Measurements from ENCODE around the gene TWSG1.
"Not testable (repeated sequence)": the region's sequence is repeated elsewhere in the genome, so short reads cannot be mapped to it uniquely, and the experiment has no call there.

The TWSG1 gene

GRCh38 chr18:9333441-9334328 lies 888 bp upstream of the TWSG1 start:
- DNase-seq (ENCODE audit: extremely low spot score, insufficient read length, low read depth) (no peak), FAIRE-seq (no peak)

- FAIRE-seq (peak; percentile 65), DNase-seq (ENCODE audit: extremely low spot score, insufficient read length, low read depth) (no peak)
Observed at GRCh38 chr18:9334973-9335696, 562 bp downstream of the TWSG1 start.

GRCh38 chr18:9335697-9336045 lies 1.1 kb downstream of the TWSG1 start:
- DNase-seq (ENCODE audit: extremely low spot score, insufficient read length, low read depth) (no peak), FAIRE-seq (no peak)

DNA sequence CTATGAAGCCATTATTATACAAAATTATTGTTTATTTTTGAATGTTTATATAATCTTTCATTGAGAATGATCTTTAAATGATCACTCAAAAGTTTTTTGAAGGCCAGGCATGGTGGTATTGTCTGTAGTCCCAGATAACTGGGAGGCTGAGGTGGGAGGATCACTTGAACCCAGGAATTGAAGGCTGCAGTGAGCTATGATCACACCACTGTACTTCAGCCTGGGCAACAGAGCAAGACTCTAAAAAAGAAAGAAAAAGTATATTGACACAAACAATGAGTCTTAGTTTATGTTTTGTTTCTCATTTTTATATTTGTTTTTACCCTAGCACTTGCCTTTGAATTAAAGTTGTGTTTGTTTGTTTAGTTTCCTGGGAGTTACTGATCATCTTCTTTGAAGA lies 2.3 kb downstream of the TWSG1 start:
- DNase-seq (ENCODE audit: extremely low spot score, insufficient read length, low read depth) = no peak
- no peak for FAIRE-seq

DNA sequence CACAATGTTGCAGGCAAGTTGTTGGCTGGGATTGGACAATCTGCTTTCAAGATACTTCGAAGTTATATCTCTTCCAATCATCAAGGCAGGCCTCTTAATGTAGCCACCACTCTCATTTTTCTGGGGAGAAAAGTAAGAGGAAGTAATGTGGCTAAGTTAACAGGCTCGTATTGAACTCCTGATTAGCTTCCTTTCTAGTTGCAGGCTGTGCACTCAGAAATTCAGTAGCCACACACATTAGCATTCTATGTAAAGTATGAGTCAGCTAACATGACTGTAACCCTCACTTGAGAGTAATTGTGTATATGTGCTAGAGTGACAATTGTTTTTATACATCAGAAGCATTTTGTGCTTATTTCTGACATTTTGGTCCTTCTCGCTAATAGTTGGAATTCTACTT lies 3.3 kb downstream of the TWSG1 start:
- FAIRE-seq (peak; percentile 24), DNase-seq (ENCODE audit: extremely low spot score, insufficient read length, low read depth) (no peak)

GRCh38 chr18:9340472-9340871 lies 5.9 kb downstream of the TWSG1 start:
- DNase-seq (ENCODE audit: extremely low spot score, insufficient read length, low read depth) (no peak), FAIRE-seq (no peak)

GRCh38 chr18:9343577-9343976 lies 9.0 kb downstream of the TWSG1 start:
- FAIRE-seq (no peak), DNase-seq (ENCODE audit: extremely low spot score, insufficient read length, low read depth) (no peak)

GRCh38 chr18:9346775-9347174 lies 12.2 kb downstream of the TWSG1 start:
- FAIRE-seq (no peak), DNase-seq (ENCODE audit: extremely low spot score, insufficient read length, low read depth) (no peak)

- peak; percentile 51 for FAIRE-seq
Observed at GRCh38 chr18:9348079-9348671, 13.6 kb downstream of the TWSG1 start.

DNA sequence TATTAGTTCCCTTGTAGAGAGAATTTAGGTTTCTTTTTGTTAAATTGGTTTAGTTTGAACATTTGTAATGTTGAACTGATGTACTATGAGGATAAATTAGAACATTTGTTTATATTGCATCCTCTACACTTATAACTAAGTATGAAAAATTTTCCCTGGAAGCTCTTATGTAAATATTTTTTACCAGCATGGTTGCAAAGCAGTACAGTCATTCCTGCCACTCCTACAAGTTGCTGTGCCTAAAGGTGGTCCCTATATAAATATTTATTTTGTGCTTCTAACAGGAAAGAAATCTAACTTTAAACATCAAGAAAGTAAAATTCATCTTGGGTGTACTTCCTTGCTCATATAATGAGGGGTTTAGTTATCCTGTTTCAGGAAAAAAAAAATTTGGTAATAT lies 14.2 kb downstream of the TWSG1 start:
- FAIRE-seq = no peak
- DNase-seq (ENCODE audit: extremely low spot score, insufficient read length, low read depth) = no peak

More at GRCh38 chr18:9348079-9348671, 13.6 kb downstream of the TWSG1 start:
- no peak for DNase-seq (ENCODE audit: extremely low spot score, insufficient read length, low read depth)

DNA sequence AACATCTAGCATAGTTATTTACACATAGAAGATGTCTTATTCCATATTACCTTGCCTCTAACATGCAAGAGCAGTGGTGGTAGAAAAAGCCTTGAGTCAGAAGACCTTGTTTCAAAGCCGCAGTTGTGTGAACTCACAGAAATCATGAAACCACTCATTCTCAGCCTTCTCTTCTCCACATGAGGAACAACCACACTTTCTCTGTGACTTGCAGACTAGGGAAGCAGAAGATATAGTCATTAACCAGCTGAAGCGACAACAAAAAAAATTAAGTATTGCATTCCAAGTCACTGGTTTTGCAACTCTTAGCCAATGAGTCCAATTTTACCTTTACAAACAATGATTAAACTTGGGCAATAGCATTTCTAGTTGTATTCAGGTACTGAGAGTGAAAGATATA lies 19.0 kb downstream of the TWSG1 start:
- no peak for DNase-seq (ENCODE audit: extremely low spot score, insufficient read length, low read depth)
- FAIRE-seq = peak; percentile 82

- DNase-seq (ENCODE audit: extremely low spot score, insufficient read length, low read depth) (no peak), FAIRE-seq (peak; percentile 53)
Observed at GRCh38 chr18:9354256-9354655, 19.7 kb downstream of the TWSG1 start.

GRCh38 chr18:9356976-9357375 lies 22.4 kb downstream of the TWSG1 start:
- no peak for DNase-seq (ENCODE audit: extremely low spot score, insufficient read length, low read depth)
- FAIRE-seq = no peak

DNA sequence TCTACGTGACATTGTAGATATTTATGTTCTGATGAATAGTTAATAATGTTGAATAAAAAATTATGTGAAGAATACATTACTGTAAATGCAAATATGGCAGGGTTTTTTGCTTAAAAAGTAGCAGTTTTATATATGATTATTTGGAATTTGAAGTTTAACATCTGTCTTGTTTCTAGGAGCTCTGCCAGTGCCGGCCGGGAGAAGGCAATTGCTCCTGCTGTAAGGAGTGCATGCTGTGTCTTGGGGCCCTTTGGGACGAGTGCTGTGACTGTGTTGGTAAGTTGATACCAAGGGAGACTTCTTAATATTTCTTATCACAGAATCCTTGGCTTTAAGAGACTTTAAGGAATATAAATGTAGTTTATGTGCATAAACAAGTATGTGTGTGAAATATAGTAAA lies 25.2 kb downstream of the TWSG1 start:
- DNase-seq (ENCODE audit: extremely low spot score, insufficient read length, low read depth) (no peak), FAIRE-seq (no peak)

DNA sequence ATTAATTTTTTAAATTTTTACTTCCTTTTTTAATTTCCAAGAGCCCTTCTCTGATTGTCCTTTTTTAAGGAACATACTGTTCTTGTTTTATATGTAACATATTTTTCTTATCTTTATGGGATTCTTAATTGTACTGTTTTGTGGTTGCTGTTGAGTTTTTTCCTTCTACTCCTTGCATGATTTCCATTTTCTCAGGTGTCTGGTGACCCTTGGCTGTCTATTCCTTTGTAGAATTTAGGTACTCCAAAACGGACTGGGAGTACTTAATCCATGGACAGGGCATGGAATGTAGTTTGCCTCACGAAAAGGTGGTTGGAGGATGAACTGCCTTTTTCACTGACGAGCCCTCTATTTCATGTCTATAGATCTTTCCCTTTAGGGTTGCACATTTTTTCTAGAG lies 26.6 kb downstream of the TWSG1 start:
- no peak for DNase-seq (ENCODE audit: extremely low spot score, insufficient read length, low read depth)
- no peak for FAIRE-seq

DNA sequence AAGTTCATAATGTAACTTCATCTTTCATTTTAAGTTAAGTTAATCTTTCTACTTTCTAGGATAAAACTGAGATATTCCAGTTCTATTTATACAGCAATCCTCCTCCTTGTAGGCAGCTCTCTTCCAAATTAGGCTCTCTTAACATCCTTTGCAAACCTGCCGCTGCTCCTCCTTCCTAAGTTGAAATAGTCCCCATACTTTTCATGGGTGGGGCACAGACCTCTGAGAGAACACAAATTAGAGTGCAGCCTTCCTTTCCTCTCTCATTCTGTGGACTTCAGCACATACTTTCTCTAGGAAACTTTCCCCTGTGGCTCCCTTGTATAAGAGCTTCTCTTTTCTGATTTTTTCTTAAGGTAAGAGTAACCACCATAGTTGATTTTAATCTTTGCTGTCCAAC lies 28.3 kb downstream of the TWSG1 start:
- FAIRE-seq (no peak), DNase-seq (ENCODE audit: extremely low spot score, insufficient read length, low read depth) (no peak)

GRCh38 chr18:9364242-9364641 lies 29.7 kb downstream of the TWSG1 start:
- no peak for DNase-seq (ENCODE audit: extremely low spot score, insufficient read length, low read depth)
- no peak for FAIRE-seq

DNA sequence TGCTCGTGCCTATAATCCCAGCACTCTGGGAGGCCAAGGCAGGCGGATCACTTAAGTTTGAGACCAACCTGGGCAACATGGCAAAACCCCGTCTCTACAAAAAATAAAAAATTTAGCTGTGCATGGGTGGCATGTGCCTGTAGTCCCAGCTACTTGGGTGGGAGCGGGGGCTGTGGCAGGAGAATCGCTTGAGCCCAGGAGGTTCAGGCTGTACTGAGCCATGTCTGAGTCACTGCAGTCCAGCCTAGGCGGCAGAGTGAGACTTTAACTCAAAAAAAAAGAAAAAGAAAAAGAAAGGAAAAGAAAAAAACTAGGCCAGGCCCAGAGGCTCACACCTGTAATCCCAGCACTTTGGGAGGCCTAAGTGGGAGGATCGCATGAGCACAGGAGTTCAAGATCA lies 30.8 kb downstream of the TWSG1 start:
- DNase-seq (ENCODE audit: extremely low spot score, insufficient read length, low read depth) (no peak), FAIRE-seq (no peak)

DNA sequence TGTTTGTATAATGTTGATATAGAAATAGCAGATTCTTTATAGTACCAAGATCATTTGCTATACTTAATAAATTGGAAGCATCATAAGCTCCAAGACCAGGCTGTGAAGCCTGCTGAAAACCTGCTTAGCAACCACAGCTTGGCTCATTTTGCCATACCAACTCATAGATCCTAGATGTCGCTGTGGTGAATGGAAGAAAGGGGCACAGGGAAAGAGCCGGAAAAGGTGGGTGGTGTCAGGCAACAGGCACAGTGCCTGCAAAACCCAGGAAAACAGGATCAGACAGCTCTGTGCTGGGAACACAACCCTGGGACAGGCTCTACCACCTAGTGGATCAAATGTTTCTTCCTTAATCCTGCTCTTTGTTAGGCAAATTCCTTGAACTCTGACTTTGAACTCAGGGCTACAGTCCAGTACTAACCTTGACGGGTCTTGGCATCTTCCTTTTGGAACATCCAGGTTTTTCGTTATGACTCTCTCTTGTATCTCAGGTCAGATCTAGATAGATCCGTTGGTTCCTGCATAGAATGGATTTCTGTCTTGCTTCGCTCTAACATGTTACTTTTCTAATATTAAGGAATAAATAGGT lies 31.6 kb downstream of the TWSG1 start:
- DNase-seq (ENCODE audit: extremely low spot score, insufficient read length, low read depth) = no peak

DNA sequence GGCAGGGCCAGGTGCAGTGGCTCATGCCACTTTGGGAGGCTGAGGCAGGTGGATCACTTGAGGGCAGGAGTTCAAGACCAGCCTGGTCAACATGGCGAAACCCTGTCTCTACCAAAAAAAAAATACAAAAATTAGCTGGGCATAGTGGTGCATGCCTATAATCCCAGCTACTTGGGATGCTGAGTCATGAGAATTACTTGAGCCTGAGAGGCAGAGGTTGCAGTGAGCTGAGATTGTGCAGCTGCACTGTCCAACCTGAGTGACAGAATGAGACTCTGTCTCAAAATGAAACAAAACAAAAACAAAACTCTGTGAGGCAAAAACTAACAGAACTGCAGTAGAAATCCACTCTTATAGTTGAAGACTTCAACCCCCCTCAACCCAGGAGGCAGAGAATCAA lies 38.7 kb downstream of the TWSG1 start:
- not testable (repeated sequence) for FAIRE-seq

More for the DNA sequence above, 31.6 kb downstream of the TWSG1 start:
- FAIRE-seq = no peak

DNA sequence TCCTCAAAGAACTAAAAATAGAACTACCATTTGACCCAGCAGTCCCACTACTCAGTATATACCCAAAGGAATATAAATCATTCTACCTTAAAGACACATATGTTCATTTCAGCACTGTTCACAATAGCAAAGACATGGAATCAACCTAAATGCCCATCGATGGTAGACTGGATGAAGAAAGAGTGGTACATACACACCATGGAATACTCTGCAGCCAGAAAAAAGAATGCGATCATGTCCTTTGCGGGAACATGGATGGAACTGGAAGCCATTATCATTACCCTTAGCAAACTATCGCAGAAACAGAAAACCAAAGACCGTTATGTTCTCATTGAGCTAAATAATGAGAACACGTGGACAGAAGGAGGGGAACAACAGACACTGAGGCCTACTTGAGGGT lies 44.5 kb downstream of the TWSG1 start:
- DNase-seq (ENCODE audit: extremely low spot score, insufficient read length, low read depth) (no peak), FAIRE-seq (no peak)

More for the DNA sequence above, 38.7 kb downstream of the TWSG1 start:
- DNase-seq (ENCODE audit: extremely low spot score, insufficient read length, low read depth) = not testable (repeated sequence)
